Globus pallidus (tissue), 1 donor: ENCODE data around the gene FUCA1.
"Not testable (repeated sequence)": the region's sequence is repeated elsewhere in the genome, so short reads cannot be mapped to it uniquely, and the experiment has no call there.

Experiments
- DNase-seq: peaks from one replicate; pipeline ENCODE4 v3.0.0-alpha.2; 2015; ENCODE audit warnings: low spot score

The FUCA1 gene

DNA sequence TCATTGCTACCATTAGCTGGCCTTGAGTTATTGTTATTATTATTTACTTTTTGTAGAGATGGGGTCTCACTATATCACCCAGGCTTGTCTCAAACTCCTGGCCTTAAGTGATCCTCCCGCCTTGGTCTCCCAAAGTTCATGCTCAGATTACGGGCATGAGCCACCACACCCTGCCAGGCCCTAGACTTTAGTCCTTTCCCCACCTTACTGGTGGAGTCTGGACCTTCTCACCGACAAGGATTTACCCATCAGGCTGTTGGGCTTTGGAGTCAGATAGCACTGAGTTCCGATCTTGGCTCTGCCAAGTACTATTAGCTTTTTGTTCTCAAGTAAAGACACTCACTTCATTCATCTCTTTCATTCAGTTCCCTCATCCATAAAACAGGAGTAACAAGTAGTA lies 27.9 kb upstream of the FUCA1 start:
- DNase-seq, result no peak

DNA sequence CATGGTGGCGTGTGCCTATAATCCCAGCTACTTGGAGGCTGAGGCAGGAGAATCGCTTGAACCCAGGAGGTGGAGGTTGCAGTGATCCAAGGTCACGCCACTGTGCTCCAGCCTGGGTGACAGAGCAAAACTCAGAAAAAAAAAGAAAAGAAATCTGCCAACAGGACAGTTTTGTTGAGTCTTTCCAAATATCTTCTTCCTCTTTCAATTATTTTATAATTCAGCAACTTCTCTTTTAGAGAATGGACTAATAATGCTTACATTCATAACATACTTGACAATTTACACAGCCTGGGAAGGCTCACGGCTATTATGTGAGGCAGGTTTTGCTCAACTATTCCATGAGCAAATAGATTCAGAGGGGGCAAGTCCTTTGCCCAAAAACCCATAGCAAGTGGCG lies 27.0 kb upstream of the FUCA1 start:
- no peak for DNase-seq

DNA sequence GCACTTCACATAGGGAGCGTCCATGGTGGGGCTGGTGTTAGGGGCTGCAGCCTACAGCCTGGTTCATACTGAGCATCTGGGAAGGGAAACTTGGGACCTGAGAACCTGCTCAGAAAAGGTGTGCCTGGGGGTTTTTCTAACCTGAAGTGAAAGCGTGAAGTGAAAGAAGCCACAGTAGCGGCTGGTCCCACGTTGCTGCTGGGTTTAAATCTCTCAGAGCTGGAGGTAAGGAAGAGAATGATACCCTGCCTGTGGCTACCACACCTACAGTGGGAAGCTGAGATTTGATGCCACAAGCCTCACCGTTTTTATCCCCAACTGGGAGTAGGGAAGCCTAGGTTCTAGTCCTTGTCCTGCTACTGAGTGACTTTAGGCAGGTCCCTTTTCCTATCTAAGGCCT lies 21.0 kb upstream of the FUCA1 start:
- no peak for DNase-seq

DNA sequence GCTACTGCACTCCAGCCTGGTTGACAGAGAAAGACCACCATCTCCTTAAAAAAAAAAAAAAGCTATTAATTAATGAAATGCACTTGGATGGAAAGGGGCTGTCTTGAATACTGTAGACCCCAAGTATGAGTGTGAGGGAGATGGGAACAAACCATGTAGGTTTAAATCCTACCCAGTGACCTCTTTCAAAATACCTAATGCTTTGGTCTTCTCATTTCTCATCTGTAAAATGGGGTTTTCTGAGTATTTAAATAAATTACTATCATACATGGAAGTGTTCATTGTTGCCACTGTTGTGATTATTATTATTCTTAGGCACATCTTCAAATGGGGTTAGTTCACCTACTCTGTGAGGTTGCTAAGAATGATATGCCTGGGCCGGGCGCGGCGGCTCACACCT lies 17.1 kb upstream of the FUCA1 start:
- no peak for DNase-seq

DNA sequence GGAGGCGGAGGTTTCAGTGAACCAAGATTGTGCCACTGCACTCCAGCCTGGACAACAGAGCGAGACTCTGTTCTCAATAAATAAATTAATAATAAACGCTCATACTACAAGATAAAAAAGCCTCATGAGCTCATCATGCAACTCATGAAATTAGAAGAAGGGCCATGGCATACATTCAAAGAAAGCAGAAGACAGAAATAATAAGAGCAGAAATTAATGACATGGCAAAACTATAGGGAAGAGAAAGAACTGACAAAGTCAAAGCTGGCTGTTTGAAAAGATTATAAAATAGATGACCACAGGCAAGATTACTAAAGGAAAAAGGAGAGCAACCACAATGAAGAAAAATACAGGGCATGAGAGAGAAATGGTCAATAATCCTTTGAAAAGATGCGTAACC lies 14.7 kb upstream of the FUCA1 start:
- DNase-seq, result no peak

DNA sequence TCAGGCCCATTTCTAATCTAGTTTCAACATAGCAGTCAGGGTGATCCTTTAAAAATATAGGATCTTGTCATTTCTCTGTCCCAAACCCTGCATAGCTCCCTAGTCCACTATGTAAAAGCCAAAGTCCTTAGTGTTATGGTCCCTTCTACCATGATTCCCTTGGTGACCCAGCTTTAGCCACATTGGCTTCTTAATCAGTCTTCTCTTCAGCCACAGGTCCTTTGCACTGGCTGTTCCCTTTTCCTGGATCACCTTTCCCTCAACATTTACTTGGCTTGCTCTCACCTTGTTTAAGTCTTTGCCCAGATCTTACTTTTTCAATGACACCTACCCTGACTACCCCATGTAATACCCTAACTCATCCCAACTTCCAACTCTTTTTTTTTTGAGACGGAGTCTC lies 11.7 kb upstream of the FUCA1 start:
- no peak for DNase-seq

DNA sequence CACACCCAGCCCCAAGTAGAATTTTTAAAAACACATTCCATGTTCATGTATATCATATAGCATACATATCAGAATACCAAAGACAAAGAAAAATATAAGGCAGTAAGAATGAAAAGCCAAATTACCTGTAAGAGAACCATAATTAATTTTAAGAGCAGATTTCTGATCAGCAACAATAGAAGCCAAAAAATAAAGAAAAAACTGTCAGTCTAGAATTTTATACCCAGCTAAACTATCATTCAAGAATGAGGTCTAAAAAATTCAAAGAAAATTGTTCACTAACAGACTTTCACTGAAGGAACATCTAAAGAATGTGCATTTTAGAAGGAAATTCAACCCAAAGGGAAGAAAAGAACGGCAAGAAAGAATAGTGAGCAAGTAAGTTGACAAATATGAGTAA lies 10.6 kb upstream of the FUCA1 start:
- DNase-seq, result no peak

DNA sequence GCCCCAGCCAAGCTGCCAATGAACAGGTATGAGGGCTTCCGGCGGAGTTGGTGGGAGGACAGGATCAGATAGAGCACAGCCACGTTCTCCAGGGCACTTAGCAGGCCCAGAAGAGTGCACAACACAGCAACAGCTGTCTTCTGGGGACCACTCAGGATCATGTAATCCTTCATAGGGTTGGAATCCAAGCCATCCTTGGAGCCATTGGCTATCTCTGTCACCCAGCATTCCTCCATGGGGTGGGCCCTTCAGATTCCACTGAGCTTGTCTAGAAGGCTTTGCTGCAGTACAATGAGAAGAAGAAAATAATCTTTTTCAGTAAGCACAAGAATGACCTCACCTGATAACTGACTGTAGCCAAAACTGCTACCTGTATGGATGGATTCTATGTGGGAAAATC lies 7.3 kb upstream of the FUCA1 start:
- DNase-seq, result no peak

DNA sequence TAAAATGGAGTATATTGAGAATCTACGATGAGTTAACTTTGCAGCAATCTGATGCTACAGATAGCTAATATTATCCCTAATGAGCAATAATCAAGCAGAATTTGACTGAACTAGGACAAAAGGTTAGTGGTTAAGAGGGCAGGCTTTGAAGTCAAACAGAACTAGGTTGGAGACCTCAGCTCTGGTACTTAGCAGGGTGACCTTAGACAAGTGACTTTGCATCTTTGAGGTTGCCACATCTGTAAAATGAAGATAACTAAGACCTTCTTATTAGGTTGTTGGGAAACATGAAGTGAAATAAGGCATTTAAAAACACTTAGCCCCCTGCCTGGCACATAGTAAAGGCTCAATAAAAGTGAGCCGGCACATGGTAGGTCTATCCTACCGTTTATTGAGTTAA lies 4.3 kb upstream of the FUCA1 start:
- no peak for DNase-seq

DNA sequence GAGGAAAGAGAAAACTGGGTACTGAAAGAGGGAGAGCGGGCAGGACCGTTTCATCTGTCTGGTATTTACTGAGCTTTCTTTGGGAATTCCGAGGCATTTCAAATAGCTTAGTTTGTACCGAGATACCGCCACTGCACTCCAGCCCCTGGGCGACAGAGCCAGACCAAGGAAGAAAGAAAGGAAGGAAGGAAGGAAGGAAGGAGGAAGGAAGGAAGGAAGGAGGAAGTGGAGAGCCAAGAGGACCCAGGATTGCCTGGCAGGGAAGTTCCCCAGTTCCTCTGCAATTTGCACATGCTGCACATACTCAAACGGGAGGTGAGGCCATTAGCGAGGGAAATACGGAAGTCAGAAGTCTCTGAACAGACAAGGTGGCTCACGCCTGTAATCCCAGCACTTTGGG lies 961 bp upstream of the FUCA1 start:
- no peak for DNase-seq

DNA sequence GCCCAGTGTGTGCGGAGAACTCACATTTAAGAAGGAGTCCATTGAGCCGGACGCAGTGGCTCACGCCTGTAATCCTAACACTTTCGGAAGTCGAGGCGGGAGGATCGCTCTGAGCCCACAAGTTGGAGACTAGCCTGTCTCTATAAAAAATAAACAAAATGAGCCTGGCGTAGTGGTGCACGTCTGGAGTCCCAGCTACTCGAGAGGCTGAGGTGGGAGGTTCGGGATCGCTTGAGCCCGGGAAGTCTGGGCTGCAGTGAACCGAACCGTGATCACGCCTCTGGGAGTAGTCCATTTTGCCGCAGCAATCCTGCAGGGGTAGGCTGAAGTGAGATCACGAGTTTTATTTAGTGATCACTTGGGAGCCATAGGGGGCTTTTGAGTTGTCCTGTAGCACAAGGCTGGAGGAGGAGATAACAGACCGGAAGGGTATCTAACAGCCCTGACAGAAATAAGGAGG lies 497 bp upstream of the FUCA1 start:
- DNase-seq, result no peak

DNA sequence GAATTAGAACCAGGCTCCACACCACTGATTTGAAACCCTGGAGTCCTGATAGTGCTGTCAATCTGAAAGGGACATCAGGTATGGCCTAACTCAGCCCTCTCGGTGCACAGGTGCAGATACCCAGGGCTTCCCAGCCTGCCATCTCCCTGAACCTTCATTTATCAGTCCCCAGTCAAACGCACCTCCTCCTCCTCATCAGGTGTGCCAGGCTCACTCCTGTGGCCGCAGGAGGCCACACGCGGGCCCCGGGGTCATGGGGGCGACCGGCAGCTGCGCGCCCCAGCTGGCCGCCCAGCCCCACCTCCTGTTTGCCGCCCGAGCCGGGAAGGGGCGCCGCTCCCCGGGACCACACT lies 572 bp downstream of the FUCA1 start:
- DNase-seq, result no peak

DNA sequence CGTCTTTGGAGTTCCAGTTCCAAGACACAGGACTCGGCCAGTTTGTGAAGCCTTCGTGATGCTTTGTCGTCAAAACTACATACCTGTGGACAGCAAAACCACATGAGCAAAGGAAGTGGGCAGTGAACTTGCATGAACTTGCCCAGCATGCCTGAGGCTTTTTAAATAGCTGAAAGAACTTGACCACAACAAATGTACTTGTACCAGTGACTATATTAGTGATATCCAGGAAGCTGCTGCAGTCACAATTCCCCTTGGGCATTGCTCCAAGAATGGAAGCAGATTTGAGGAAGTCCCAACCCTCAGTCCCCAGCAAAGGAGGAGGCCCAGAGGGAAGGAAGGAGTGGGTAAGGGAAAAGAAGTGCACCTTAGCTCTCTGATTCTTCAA lies 2.6 kb downstream of the FUCA1 start:
- DNase-seq, result no peak

DNA sequence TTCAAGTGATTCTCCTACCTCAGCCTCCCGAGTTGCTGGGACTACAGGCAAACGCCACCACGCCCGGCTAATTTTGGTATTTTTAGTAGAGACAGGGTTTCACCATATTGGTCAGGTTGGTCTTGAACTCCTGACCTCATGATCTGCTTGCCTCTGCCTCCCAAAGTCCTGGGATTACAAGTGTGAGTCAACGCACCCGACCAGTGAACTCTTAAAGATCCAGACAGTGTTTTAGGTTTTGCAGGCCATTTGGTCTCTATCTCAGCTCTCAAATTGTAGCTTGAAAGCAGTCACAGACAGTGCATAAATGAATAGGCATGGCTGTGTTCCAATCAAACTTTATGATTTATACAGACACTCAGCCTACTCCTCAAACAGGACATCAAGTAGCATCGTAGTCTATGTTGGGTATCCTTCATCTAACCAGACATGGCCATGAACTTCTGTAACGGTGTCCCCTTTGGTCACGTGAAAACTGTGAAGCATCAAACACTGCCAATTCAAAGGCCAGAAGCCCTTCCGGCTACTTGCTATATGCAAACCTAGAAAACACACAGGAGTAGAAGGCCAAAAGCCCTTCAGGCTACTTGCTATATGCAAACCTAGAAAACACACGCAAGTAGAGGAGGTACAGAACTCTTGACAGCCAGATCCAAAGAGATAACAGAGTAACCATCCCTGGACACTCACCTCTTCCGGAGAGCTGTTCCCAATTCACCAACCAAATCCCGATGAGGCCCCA lies 3.1 kb downstream of the FUCA1 start:
- DNase-seq, result no peak

DNA sequence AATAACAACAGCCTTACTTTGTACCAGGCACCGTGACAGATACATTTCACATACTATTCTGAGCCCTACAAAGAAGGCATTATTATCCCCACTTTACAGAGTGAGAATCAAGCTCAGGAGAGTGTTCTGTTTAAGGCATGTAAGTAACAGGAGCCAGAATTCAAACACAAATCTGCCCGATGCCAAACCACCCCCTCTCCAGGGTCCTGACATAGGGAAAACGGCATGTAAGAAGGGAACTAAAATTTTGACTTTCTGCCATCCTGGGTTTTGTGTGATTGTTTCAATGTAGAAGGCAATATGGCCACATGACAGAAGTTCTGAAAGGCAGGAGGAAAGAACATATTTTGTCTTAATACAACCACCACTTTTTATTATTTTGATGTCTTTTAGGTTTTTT lies 5.5 kb downstream of the FUCA1 start:
- DNase-seq, result no peak

DNA sequence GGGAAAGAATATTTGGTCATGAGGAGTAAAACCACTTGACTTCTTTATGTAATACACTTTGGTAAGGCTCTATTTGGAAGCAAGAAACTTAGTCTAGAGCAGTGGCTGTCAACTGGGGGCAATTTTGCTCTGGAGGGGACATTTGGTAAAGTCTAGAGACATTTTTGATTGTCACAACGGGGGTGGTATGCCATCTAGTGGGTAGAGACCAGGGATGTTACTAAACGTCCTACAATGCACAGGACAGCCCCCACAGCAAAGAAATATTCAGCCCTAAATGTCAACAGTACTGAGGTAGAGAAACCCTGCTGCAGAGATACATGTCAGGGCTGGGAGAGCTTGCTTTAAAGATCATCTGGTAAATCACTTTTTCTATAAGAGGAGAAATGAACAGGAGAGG lies 13.5 kb downstream of the FUCA1 start:
- DNase-seq, result no peak

DNA sequence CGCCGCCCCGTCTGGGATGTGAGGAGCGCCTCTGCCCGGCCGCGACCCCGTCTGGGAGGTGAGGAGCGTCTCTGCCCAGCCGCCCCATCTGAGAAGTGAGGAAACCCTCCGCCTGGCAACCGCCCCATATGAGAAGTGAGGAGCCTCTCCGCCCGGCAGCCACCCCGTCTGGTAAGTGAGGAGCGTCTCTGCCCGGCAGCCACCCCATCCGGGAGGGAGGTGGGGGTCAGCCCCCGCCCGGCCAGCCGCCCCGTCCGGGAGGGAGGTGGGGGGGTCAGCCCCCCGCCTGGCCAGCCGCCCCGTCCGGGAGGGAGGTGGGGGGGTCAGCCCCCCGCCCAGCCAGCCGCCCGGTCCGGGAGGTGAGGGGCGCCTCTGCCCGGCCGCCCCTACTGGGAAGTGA lies 15.0 kb downstream of the FUCA1 start:
- not testable (repeated sequence) for DNase-seq

DNA sequence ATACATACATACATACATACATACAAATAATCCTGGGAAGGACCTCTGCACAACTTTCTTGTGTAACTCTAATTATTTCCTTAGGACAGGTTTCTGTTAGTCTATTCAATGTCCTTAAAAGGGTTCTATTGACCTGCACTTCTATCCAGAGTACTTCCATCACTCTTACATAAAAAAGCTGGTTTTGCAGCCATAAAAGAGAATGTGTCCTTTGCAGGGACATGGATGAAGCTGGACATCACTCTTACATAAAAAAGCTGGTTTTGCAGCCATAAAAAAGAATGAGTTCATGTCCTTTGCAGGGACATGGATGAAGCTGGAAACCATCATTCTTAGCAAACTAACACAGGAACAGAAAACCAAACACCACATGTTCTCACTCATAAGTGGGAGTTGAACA lies 16.7 kb downstream of the FUCA1 start:
- DNase-seq, result not testable (repeated sequence)

DNA sequence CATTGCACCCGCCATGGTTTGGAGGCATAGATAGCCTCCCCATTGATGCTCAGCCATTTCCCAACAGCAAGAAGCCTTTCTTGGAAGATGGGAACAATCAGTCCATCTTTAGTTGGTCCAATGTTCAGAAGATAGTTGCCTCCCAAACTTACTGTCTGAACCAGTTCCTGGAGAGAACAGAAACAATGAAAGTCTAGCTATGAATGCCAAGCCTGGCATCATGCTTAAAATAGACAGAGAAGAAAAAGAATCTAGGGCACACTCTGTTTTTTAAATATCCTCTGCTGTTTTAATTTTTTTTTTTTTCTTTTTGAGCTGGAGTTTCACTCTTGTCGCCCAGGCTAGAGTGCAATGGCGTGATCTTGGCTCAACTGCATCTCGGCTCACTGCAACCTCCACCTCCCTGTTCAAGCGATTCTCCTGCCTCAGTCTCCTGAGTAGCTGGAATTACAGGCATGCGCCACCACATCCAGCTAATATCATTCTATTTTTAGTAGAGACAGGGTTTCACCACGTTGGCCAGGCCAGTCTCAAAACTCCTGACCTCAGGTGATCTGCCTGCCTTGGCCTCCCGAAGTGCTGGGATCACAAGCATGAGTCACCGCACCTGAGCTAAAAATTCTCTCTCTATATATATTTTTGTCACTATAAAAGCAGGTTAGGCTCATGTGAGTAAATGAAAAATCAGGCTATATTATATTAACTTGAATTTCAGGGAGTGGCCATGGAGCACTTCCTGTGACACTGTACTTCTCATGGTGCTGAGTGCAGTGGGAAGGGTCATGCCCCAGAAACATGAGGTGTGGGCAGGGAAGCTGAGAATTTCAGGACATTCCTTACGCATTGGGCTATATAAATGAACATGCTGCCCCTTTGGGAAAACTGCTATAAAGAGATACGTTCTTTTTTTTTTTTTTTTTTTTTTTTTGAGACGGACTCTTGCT lies 19.1 kb downstream of the FUCA1 start:
- DNase-seq, result no peak

DNA sequence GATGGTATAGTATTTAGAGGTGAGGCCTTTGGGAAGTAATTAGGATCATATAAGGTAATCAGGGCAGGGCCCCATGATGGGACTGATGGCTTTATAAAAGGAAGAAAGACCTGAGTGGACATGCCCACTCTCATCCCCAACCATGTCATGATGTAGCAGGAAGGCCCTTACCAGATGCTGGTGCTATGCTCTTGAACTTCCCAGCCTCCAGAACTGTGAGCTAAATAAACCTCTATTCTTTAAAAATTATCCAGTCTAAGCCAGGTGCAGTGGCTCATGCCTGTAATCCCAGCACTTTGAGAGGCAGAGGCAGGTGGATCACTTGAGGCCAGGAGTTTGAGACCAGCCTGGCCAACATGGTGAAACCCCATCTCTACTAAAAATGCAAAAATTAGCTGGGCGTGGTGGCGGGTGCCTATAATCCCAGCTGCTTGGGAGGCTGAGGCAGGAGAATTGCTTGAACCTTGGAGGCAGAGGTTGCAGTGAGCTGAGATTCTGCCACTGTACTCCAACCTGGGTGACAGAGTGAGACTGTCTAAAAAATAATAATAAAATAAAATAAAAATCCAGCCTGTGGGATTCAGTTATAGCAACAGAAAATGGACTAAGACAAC lies 20.5 kb downstream of the FUCA1 start:
- DNase-seq, result not testable (repeated sequence)

DNA sequence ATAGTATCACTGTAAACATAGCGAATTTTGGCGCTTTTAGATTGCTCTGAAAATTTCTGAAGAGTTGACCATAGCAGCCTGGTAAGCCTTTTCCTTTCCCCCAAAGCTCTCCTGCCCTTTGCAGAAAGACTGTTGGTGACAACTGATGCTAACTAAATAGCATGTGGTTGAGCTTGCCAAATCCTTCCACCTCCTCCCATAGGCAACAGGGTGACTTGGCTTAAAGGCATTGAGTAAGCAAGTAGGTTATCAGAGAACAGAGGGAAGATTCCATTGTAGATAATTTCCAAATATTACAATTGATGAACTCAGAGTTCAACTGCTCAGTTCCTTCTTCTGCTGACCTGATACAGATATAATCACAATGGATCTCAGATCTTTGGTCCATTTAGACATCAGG lies 22.9 kb downstream of the FUCA1 start:
- no peak for DNase-seq

DNA sequence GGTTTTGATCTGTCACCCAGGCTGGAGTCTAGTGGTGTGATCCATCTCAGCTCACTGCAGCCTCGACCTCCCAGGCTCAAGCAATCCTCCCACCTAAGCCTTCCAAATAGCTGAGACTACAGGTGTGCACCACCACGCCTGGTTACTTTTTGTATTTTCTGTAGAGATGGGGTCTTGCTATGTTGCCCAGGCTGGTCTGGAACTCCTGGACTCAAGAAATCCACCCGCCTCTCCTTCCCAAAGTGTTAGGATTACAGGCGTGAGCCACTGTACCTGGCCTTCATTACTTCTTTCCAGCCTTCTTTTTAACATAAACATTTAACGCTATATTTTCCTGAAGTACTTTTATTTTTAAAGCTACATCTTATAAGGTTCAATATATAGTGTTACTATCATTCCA lies 24.4 kb downstream of the FUCA1 start:
- DNase-seq, result no peak

DNA sequence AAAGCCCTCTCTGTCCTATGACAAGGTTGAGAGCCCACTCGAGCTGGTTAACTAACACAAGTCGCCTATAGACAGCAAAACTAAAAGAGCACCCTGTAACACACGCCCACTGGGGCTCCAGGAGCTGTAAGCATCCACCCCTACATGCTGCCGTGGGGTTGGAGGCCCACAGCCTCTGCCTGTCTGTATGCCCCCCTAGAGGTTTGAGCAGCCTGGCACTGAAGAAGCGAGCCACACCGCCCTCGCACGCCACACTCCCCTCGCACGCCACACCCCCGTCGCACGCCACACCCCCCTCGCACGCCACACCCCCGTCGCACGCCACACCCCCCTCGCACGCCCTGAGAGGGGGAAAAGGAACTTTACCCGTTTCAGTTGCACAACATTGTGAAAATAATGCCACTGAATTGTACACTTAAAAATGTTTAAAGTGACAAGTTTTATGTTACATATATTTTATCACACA lies 29.7 kb downstream of the FUCA1 start:
- DNase-seq, result peak; percentile 31
